ENCODE data around the gene MAST4.

The MAST4 gene

GRCh38 chr5:67065696-67066095 is 469.5 kb downstream of the MAST4 start:
- DNase-seq (ENCODE audit: low spot score), result no peak
- TF ChIP-seq CTCF (IDR thresholded peaks at IDR 0.05; ENCODE audit: borderline replicate concordance, control extremely low read depth, extremely low read depth, insufficient read depth, missing control alignments), result no peak
- in situ Hi-C loops (cut with MboI; ENCODE audit: low sequenced_read_pairs, unreplicated experiment), result no loop called here

- TF ChIP-seq CTCF (IDR thresholded peaks at IDR 0.05; ENCODE audit: borderline replicate concordance, control extremely low read depth, extremely low read depth, insufficient read depth, missing control alignments), result no peak
- no peak for DNase-seq (ENCODE audit: low spot score)
- in situ Hi-C loops (cut with MboI; ENCODE audit: low sequenced_read_pairs, unreplicated experiment), result no loop called here
Observed at GRCh38 chr5:67066815-67067214, 470.6 kb downstream of the MAST4 start.

- DNase-seq (ENCODE audit: low spot score), result no peak
- in situ Hi-C loops (cut with MboI; ENCODE audit: low sequenced_read_pairs, unreplicated experiment), result no loop called here
- no peak for TF ChIP-seq CTCF (IDR thresholded peaks at IDR 0.05; ENCODE audit: borderline replicate concordance, control extremely low read depth, extremely low read depth, insufficient read depth, missing control alignments)
Observed at GRCh38 chr5:67073045-67073680, 477.0 kb downstream of the MAST4 start.

- no peak for TF ChIP-seq CTCF (IDR thresholded peaks at IDR 0.05; ENCODE audit: borderline replicate concordance, control extremely low read depth, extremely low read depth, insufficient read depth, missing control alignments)
- DNase-seq (ENCODE audit: low spot score), result no peak
- in situ Hi-C loops (cut with MboI; ENCODE audit: low sequenced_read_pairs, unreplicated experiment), result no loop called here
Observed at GRCh38 chr5:67077296-67077695, 481.1 kb downstream of the MAST4 start.

- no peak for DNase-seq (ENCODE audit: low spot score)
- in situ Hi-C loops (cut with MboI; ENCODE audit: low sequenced_read_pairs, unreplicated experiment), result no loop called here
- TF ChIP-seq CTCF (IDR thresholded peaks at IDR 0.05; ENCODE audit: borderline replicate concordance, control extremely low read depth, extremely low read depth, insufficient read depth, missing control alignments), result no peak
Observed at GRCh38 chr5:67081261-67081660, 485.1 kb downstream of the MAST4 start.

GRCh38 chr5:67082941-67083340 is 486.7 kb downstream of the MAST4 start:
- no peak for DNase-seq (ENCODE audit: low spot score)
- no peak for TF ChIP-seq CTCF (IDR thresholded peaks at IDR 0.05; ENCODE audit: borderline replicate concordance, control extremely low read depth, extremely low read depth, insufficient read depth, missing control alignments)
- in situ Hi-C loops (cut with MboI; ENCODE audit: low sequenced_read_pairs, unreplicated experiment), result no loop called here

All from GM13976 (cell line).